Stimulated activated naive CD4-positive, alpha-beta T cell (primary cell): ENCODE results near the gene A3GALT2.
"Not testable (repeated sequence)": the region's sequence is repeated elsewhere in the genome, so short reads cannot be mapped to it uniquely, and the experiment has no call there.

Experiments
- DNase-seq, 6 experiments: peaks; one replicate each; lab custom pipeline; 2025; lab: John Stamatoyannopoulos, UW

The A3GALT2 gene

GRCh38 chr1:33294071-33295010, 26.6 kb downstream of the A3GALT2 start:
- DNase-seq, result no peak

GRCh38 chr1:33292726-33293340, 28.1 kb downstream of the A3GALT2 start:
- no peak for DNase-seq

- not testable (repeated sequence) for DNase-seq
Observed at GRCh38 chr1:33290615-33291014, 30.3 kb downstream of the A3GALT2 start.

- DNase-seq, result no peak
Observed at GRCh38 chr1:33289858-33290154, 31.1 kb downstream of the A3GALT2 start.

- DNase-seq, result no peak
Observed at GRCh38 chr1:33288976-33289857, 31.7 kb downstream of the A3GALT2 start.

GRCh38 chr1:33287317-33287716, 33.6 kb downstream of the A3GALT2 start:
- DNase-seq, result no peak

- no peak for DNase-seq
Observed at GRCh38 chr1:33286451-33287185, 34.3 kb downstream of the A3GALT2 start.

- DNase-seq, result no peak
Observed at GRCh38 chr1:33284049-33284448, 36.8 kb downstream of the A3GALT2 start.

GRCh38 chr1:33282791-33283190, 38.1 kb downstream of the A3GALT2 start:
- no peak for DNase-seq

GRCh38 chr1:33281554-33282303, 39.2 kb downstream of the A3GALT2 start:
- DNase-seq, result no peak

GRCh38 chr1:33280091-33280661, 40.7 kb downstream of the A3GALT2 start:
- no peak for DNase-seq

GRCh38 chr1:33277488-33278084, 43.3 kb downstream of the A3GALT2 start:
- no peak for DNase-seq

GRCh38 chr1:33276573-33277298, 44.2 kb downstream of the A3GALT2 start:
- DNase-seq, result no peak

GRCh38 chr1:33275706-33276572, 45.0 kb downstream of the A3GALT2 start:
- DNase-seq, result no peak

- no peak for DNase-seq
Observed at GRCh38 chr1:33275195-33275594, 45.7 kb downstream of the A3GALT2 start.

- no peak for DNase-seq
Observed at GRCh38 chr1:33274446-33274845, 46.5 kb downstream of the A3GALT2 start.

GRCh38 chr1:33273961-33274371, 46.9 kb downstream of the A3GALT2 start:
- no peak for DNase-seq

GRCh38 chr1:33273406-33273805, 47.5 kb downstream of the A3GALT2 start:
- no peak for DNase-seq

GRCh38 chr1:33272930-33273329, 48.0 kb downstream of the A3GALT2 start:
- no peak for DNase-seq
